H1 (cell line): ENCODE results near the gene ACY1. TPM values are rescaled to one million over a fixed set of nuclear protein-coding genes. Genes with fewer than 3 reads are reported as not detected.

Experiments
- CTCF ChIA-PET: fragments of 300-600 bp; sonication (Branson Sonifier 250); formaldehyde crosslinking; loops from one replicate; lab custom pipeline; 2021; ENCODE audit not compliant: partially characterized antibody; lab: Charles Lee
- POLR2A ChIA-PET: fragments of 300-600 bp; sonication (Branson Sonifier 250); formaldehyde crosslinking; loops from one replicate; lab custom pipeline; 2021; ENCODE audit warnings: inconsistent platforms; ENCODE audit not compliant: partially characterized antibody; lab: Charles Lee
- DNase-seq, 2 experiments: peaks; one replicate each; pipeline versions ENCODE4 v3.0.0 to v3.0.0-alpha.2; 2010 to 2022; ENCODE audit warnings: low spot score in 2 of 2, low read depth in 1 of 2, mixed read lengths in 1 of 2
- FAIRE-seq: peaks from 2 replicates; lab custom pipeline; 2011; peaks lifted over from hg19 to GRCh38; lab: Jason Lieb, UNC
- H2AFZ ChIP-seq: 2 replicates; pipeline ENCODE4 v1.8.1; 2012; ENCODE audit warnings: low read length, inconsistent platforms
- H2AK5ac ChIP-seq: 2 replicates; pipeline ENCODE4 v1.6.1; 2013; ENCODE audit warnings: low read depth, low read length
- H2BK120ac ChIP-seq: replicated peaks from 2 replicates; pipeline ENCODE3; 2013; ENCODE audit warnings: low read depth, low read length, inconsistent platforms
- H2BK12ac ChIP-seq: 2 replicates; pipeline ENCODE4 v1.6.1; 2013; ENCODE audit warnings: low read depth, low read length
- H2BK15ac ChIP-seq: 2 replicates; pipeline ENCODE4 v1.6.1; 2013; ENCODE audit warnings: low read length
- H2BK20ac ChIP-seq: 2 replicates; pipeline ENCODE4 v1.6.1; 2013; ENCODE audit warnings: low read length
- H2BK5ac ChIP-seq: 2 replicates; pipeline ENCODE4 v1.6.1; 2013; ENCODE audit warnings: low read depth, low read length
- H3K14ac ChIP-seq: 2 replicates; pipeline ENCODE4 v1.6.1; 2013; ENCODE audit warnings: inconsistent platforms; ENCODE audit not compliant: insufficient read length
- H3K18ac ChIP-seq: 2 replicates; pipeline ENCODE4 v1.6.1; 2013; ENCODE audit warnings: low read length; ENCODE audit errors: extremely low read depth
- H3K23ac ChIP-seq: 2 replicates; pipeline ENCODE4 v1.6.1; 2013; ENCODE audit warnings: inconsistent platforms; ENCODE audit not compliant: insufficient read length
- H3K23me2 ChIP-seq: 2 replicates; pipeline ENCODE4 v1.6.1; 2013; ENCODE audit warnings: low read depth, low read length
- H3K27ac ChIP-seq: 2 replicates; pipeline ENCODE4 v1.6.1; 2011; ENCODE audit warnings: low read depth, low read length, inconsistent platforms
- H3K27me3 ChIP-seq, 4 experiments: replicated peaks in 1 of 4; 1 replicate in 1 of 4; 2 replicates in 3 of 4; pipeline versions ENCODE4 v1.6.1 to v1.8.1; 2011 to 2013; ENCODE audit warnings: low read length in 3 of 4, mild to moderate bottlenecking in 3 of 4, inconsistent platforms in 2 of 4, mixed read lengths in 2 of 4, moderate library complexity in 1 of 4; ENCODE audit not compliant: control insufficient read depth in 3 of 4, insufficient read depth in 3 of 4; ENCODE audit errors: extremely low read depth in 1 of 4
- H3K36me3 ChIP-seq, 4 experiments: 2 replicates each; pipeline versions ENCODE4 v1.6.1 to v1.8.1; 2011 to 2013; ENCODE audit warnings: mild to moderate bottlenecking in 4 of 4, low read length in 3 of 4, moderate library complexity in 2 of 4, control low read depth in 1 of 4, inconsistent platforms in 1 of 4; ENCODE audit not compliant: insufficient read depth in 4 of 4, control insufficient read depth in 2 of 4
- H3K4ac ChIP-seq: replicated peaks from 2 replicates; pipeline ENCODE3; 2013; ENCODE audit warnings: low read length, low read depth, mixed read lengths, inconsistent platforms; ENCODE audit not compliant: insufficient read length
- H3K4me1 ChIP-seq, 4 experiments: replicated peaks in 1 of 4; 1 replicate in 1 of 4; 2 replicates in 3 of 4; pipeline versions ENCODE4 v1.6.1 to v1.8.1; 2011 to 2013; ENCODE audit warnings: low read length in 3 of 4, inconsistent platforms in 2 of 4, mixed read lengths in 1 of 4; ENCODE audit not compliant: insufficient read depth in 4 of 4, control insufficient read depth in 3 of 4
- H3K4me2 ChIP-seq, 2 experiments: 2 replicates each; pipeline versions ENCODE4 v1.6.1 to v1.8.1; 2011 to 2013; ENCODE audit warnings: low read depth in 2 of 2, low read length in 2 of 2, control low read depth in 1 of 2, inconsistent platforms in 1 of 2, mild to moderate bottlenecking in 1 of 2; ENCODE audit not compliant: insufficient read depth in 1 of 2
- H3K4me3 ChIP-seq, 4 experiments: fragments of 200-600, 300-600 bp in 1 of 4; sonication (generic), shearing (Covaris generic), sonication (Bioruptor Twin) in 1 of 4; 2 replicates each; pipeline versions ENCODE4 v1.5.1 to v1.8.1; 2011 to 2016; ENCODE audit warnings: low read length in 4 of 4, low read depth in 3 of 4, control low read depth in 2 of 4, inconsistent platforms in 2 of 4, mild to moderate bottlenecking in 2 of 4, mixed read lengths in 1 of 4, moderate library complexity in 1 of 4; ENCODE audit not compliant: insufficient read depth in 2 of 4; ENCODE audit errors: extremely low read depth in 1 of 4
- H3K56ac ChIP-seq: replicated peaks from 2 replicates; pipeline ENCODE3; 2013; ENCODE audit warnings: low read depth, mild to moderate bottlenecking, mixed read lengths, low read length, inconsistent platforms; ENCODE audit not compliant: insufficient read length
- H3K79me1 ChIP-seq: 2 replicates; pipeline ENCODE4 v1.6.1; 2013; ENCODE audit warnings: low read depth, low read length, control low read depth
- H3K79me2 ChIP-seq, 2 experiments: 2 replicates each; pipeline versions ENCODE4 v1.6.1 to v1.8.1; 2012 to 2013; ENCODE audit warnings: low read length in 2 of 2, mild to moderate bottlenecking in 2 of 2, inconsistent platforms in 1 of 2; ENCODE audit not compliant: insufficient read depth in 2 of 2, control insufficient read depth in 1 of 2
- H3K9ac ChIP-seq, 4 experiments: replicated peaks in 1 of 4; 1 replicate in 1 of 4; 2 replicates in 3 of 4; pipeline versions ENCODE4 v1.6.1 to v1.8.1; 2011 to 2013; ENCODE audit warnings: low read depth in 3 of 4, low read length in 3 of 4, control low read depth in 2 of 4, mild to moderate bottlenecking in 2 of 4, moderate library complexity in 2 of 4, inconsistent platforms in 1 of 4; ENCODE audit errors: extremely low read depth in 1 of 4
- H3K9me3 ChIP-seq, 2 experiments: 2 replicates each; pipeline versions ENCODE4 v1.6.1 to v1.8.1; 2012 to 2013; ENCODE audit warnings: mild to moderate bottlenecking in 2 of 2, moderate library complexity in 2 of 2, control low read depth in 1 of 2, inconsistent platforms in 1 of 2, low read depth in 1 of 2, low read length in 1 of 2, mixed read lengths in 1 of 2; ENCODE audit not compliant: insufficient read depth in 2 of 2
- H4K20me1 ChIP-seq, 2 experiments: replicated peaks in 1 of 2; 2 replicates each; pipeline versions ENCODE3 to v1.8.1; 2011 to 2013; ENCODE audit warnings: inconsistent platforms in 2 of 2, low read length in 2 of 2, mild to moderate bottlenecking in 1 of 2; ENCODE audit not compliant: insufficient read depth in 2 of 2, control insufficient read depth in 1 of 2
- H4K5ac ChIP-seq: 2 replicates; pipeline ENCODE4 v1.6.1; 2013; ENCODE audit warnings: low read length, low read depth, mixed read lengths, inconsistent platforms; ENCODE audit not compliant: insufficient read length
- H4K8ac ChIP-seq: 2 replicates; pipeline ENCODE4 v1.8.0; 2013; ENCODE audit warnings: mild to moderate bottlenecking, moderate library complexity, low read length, inconsistent platforms; ENCODE audit not compliant: insufficient read depth; ENCODE audit errors: extremely low read depth
- H4K91ac ChIP-seq: replicated peaks from 2 replicates; pipeline ENCODE3; 2013; ENCODE audit warnings: low read length, mixed read lengths, inconsistent platforms; ENCODE audit not compliant: insufficient read length
- CBX8 ChIP-seq: fragments of 300-800, 300-1000 bp; sonication (generic); IDR thresholded peaks from 2 replicates; pipeline ENCODE4 v1.7.1; 2016; ENCODE audit warnings: low read depth, low read length, borderline replicate concordance
- TEAD4 ChIP-seq: IDR thresholded peaks from 2 replicates; pipeline ENCODE4 v1.6.1; 2012; ENCODE audit warnings: low read depth, low read length, inconsistent platforms, mixed read lengths
- WGBS, 2 experiments: shearing (Covaris generic) in 1 of 2; methylation state at CpG; one replicate each; pipeline versions ENCODE4 v1.1.6 to v1.1.7; 2013 to 2015; ENCODE audit warnings: low lambda C conversion rate in 2 of 2, mixed read lengths in 2 of 2, inconsistent platforms in 1 of 2, low coverage in 1 of 2, missing lambda C conversion rate in 1 of 2; ENCODE audit not compliant: insufficient replicate concordance in 2 of 2, insufficient coverage in 1 of 2, insufficient read length in 1 of 2; ENCODE audit errors: extremely low coverage in 1 of 2, missing lambda C conversion rate in 1 of 2; 5-methylcytosine and 5-hydroxymethylcytosine counted together
- polyA plus RNA-seq, 7 experiments: library from polyadenylated mRNA; depleted of rRNA in 3 of 7; stranded (reverse) in 5 of 7; unstranded in 2 of 7; fragments of >200 nt in 5 of 7; fragments of 200-250 nt in 2 of 7; gene quantifications; 1 replicate in 5 of 7; 2 replicates in 1 of 7; 4 replicates in 1 of 7; pipeline versions ENCODE4 v1.2.1 to v1.2.3, GENCODE V29; 2011 to 2013; ENCODE audit warnings: missing spikeins in 2 of 7, mixed read lengths in 2 of 7
- total RNA-seq: library from RNA; stranded (reverse); fragmentation: NEBNext Ultra II Directional; extraction: Animal tissue kit (Norgen Biotek cat#: 25700); gene quantifications from 2 replicates; pipeline ENCODE4 v1.2.1, GENCODE V29; 2021
- TF ChIP-seq, protein P1 (sequence below): IDR thresholded peaks from 2 replicates; pipeline ENCODE4 v1.6.1; 2012; ENCODE audit warnings: inconsistent platforms

ACY1 gene
- total and polyA plus RNA-seq, 2 of the 8 experiments (the other 6 are each of a cell fraction or from before 2014, with no cell fraction given) = 48.3 to 113 TPM

GRCh38 chr3:52030714-52031310, 47.5 kb downstream of the ACY1 start:
- no peaks in the 10 kb centered on the region for H3K79me2 ChIP-seq
- POLR2A ChIA-PET = interaction anchor here (0.6 to 2.0 kb wide), 3 partner anchors 15 to 148 kb away, joined by 3 to 6 read pairs (median 5); no protein-coding TSS in a partner anchor
- no peak overlapping the region for H2BK20ac ChIP-seq
- H3K9me3 ChIP-seq = no peaks in the 10 kb centered on the region
- no peak overlapping the region for H3K4me3 ChIP-seq
- no peak overlapping the region for H2BK15ac ChIP-seq
- no peak overlapping the region; a peak in 2 of 7 replicates for H3K9ac ChIP-seq
- WGBS, 2 experiments = 90% methylated on average over 11 of the region's 11 CpGs; no CpG with 5 or more reads in 1 of the 2 experiments
- no peak overlapping the region for H2BK5ac ChIP-seq
- H3K27me3 ChIP-seq = no peaks in the 10 kb centered on the region
- TF ChIP-seq CBX8 = no peak
- TF ChIP-seq TEAD4 = no peak
- TF ChIP-seq, protein P1, sequence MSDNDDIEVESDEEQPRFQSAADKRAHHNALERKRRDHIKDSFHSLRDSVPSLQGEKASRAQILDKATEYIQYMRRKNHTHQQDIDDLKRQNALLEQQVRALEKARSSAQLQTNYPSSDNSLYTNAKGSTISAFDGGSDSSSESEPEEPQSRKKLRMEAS = no peak
- H2AFZ ChIP-seq = no peak overlapping the region
- no peaks in the 10 kb centered on the region for H3K36me3 ChIP-seq
- H3K4me1 ChIP-seq = peaks cover 0 to 2% (median 0%) of the 10 kb centered on the region in 4 experiments; a peak in 2 of 7 replicates
- no peak overlapping the region for H3K18ac ChIP-seq
- H3K4me2 ChIP-seq = no peak overlapping the region
- H3K56ac ChIP-seq = no peak overlapping the region
- H4K91ac ChIP-seq = no peak overlapping the region
- no peak overlapping the region for H3K23ac ChIP-seq
- no peak for DNase-seq
- H3K4ac ChIP-seq = no peak overlapping the region
- no peak overlapping the region for H2AK5ac ChIP-seq
- H3K27ac ChIP-seq = no peak overlapping the region; the same call in 1 of the 2 replicates
- H3K23me2 ChIP-seq = no peaks in the 10 kb centered on the region
- H3K14ac ChIP-seq = no peak overlapping the region
- no peak overlapping the region for H4K8ac ChIP-seq
- H3K79me1 ChIP-seq = no peaks in the 10 kb centered on the region
- H2BK12ac ChIP-seq = no peak overlapping the region
- no peak for FAIRE-seq
- CTCF ChIA-PET = interaction anchor here (0.7 to 9.4 kb wide), 15 partner anchors 8 to 114 kb away, joined by 3 to 124 read pairs (median 9); partner anchors contain the start of genes ABHD14B and DUSP7
- H2BK120ac ChIP-seq = no peak overlapping the region
- no peak overlapping the region for H4K5ac ChIP-seq
- no peaks in the 10 kb centered on the region for H4K20me1 ChIP-seq
